WERI-Rb-1 (cell line): ENCODE data around the gene TBC1D22B.
"Not testable (repeated sequence)": the region's sequence is repeated elsewhere in the genome, so short reads cannot be mapped to it uniquely, and the experiment has no call there.

Experiments used
- DNase-seq: peaks from one replicate; pipeline ENCODE4 v3.0.0-alpha.2; 2020
- H3K27ac ChIP-seq: fragments of 250-450 bp; sonication (Bioruptor Pico); 2 replicates; pipeline ENCODE4 v1.5.1; 2020; ENCODE audit warnings: mild to moderate bottlenecking, moderate library complexity
- H3K27me3 ChIP-seq: fragments of 250-450 bp; sonication (Bioruptor Pico); 2 replicates; pipeline ENCODE4 v1.5.1; 2021; ENCODE audit warnings: mild to moderate bottlenecking, low read depth, moderate library complexity; ENCODE audit not compliant: insufficient read depth, severe bottlenecking
- H3K36me3 ChIP-seq: fragments of 250-450 bp; sonication (Bioruptor Pico); 2 replicates; pipeline ENCODE4 v1.5.1; 2020; ENCODE audit warnings: mild to moderate bottlenecking, moderate library complexity
- H3K4me3 ChIP-seq: 2 replicates; pipeline ENCODE4 v1.5.1; 2011; ENCODE audit warnings: low read depth, mild to moderate bottlenecking, control low read depth, low read length
- H3K9me3 ChIP-seq: fragments of 250-450 bp; sonication (Bioruptor Pico); 2 replicates; pipeline ENCODE4 v1.5.1; 2021; ENCODE audit warnings: mild to moderate bottlenecking, moderate library complexity; ENCODE audit not compliant: severe bottlenecking
- TF ChIP-seq, protein P1 (sequence below): IDR thresholded peaks from 2 replicates; pipeline ENCODE4 v1.5.1; 2011; ENCODE audit warnings: low read depth, mild to moderate bottlenecking, control low read depth, inconsistent platforms, low read length

TBC1D22B gene

DNA sequence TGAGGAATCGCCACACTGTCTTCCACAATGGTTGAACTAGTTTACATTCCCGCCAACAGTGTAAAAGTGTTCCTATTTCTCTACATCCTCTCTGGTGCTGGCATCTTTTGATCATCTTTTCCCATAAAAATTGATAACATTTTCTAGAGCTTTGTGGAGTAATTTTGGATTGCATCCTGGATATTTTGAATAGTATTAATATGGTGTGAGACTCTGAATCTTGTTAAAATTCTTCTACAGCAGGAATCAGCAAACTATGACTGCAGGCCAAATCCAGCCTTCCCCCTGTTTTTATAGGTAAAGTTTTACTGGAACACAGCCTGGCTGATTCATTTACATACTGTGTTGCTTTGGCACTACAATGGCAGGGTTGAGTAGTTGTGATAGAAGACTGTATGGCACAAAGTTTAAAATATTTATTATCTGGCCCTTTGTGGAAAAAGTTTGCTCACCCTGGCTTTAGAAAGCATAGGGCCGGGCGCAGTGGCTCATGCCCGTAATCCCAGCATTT is 81.2 kb downstream of the TBC1D22B start:
- DNase-seq, result no peak
- TF ChIP-seq, protein P1, sequence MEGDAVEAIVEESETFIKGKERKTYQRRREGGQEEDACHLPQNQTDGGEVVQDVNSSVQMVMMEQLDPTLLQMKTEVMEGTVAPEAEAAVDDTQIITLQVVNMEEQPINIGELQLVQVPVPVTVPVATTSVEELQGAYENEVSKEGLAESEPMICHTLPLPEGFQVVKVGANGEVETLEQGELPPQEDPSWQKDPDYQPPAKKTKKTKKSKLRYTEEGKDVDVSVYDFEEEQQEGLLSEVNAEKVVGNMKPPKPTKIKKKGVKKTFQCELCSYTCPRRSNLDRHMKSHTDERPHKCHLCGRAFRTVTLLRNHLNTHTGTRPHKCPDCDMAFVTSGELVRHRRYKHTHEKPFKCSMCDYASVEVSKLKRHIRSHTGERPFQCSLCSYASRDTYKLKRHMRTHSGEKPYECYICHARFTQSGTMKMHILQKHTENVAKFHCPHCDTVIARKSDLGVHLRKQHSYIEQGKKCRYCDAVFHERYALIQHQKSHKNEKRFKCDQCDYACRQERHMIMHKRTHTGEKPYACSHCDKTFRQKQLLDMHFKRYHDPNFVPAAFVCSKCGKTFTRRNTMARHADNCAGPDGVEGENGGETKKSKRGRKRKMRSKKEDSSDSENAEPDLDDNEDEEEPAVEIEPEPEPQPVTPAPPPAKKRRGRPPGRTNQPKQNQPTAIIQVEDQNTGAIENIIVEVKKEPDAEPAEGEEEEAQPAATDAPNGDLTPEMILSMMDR, result no peak

DNA sequence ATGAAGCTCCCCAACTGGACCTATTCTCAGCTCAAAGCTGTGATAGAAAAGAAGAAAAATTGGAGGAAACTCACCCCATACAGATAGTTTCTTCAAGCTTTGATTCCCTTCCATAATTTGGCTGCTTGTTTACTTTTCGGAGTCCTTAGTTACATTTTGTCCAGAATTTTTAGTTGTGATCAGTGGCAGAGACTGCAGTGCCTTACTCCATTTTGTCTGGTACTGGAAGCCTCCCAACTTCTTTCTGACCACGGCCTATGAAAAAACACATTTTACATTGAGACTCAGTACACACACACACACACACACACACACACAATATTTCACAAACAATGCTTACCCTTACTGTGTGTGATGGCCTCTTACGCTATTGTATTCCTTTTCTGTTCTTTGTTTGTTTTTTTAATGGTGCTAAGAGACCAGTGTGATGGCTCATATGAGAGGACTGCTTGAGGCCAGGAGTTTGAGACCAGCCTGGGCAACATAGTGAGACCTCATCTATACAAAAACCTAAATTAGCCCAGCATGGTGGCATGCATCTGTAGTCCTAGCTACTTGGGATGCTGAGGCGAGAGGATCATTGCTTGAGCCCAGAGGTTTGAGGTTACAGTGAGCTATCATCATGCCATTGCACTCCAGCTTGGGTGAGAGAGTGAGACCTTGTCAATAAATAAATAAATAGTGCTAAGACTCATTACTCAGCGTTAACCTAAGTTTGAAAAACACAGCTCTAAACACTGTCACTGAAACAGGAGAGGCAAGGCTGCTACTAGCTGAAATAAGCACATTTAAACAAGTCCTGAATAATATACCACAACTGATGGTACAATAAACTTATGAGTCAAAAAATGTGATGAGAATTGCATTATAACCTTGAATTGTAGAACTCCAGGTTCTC is 82.4 kb downstream of the TBC1D22B start:
- Histone ChIP-seq H3K4me3 (no peak overlapping the region), H3K27ac (no peak overlapping the region), H3K9me3 (no peaks in the 10 kb centered on the region), H3K36me3 (no peaks in the 10 kb centered on the region), H3K27me3 (no peaks in the 10 kb centered on the region)
- DNase-seq, result no peak
- TF ChIP-seq, protein P1, result no peak

More for the DNA sequence above, 81.2 kb downstream of the TBC1D22B start:
- no peaks in the 10 kb centered on the region for H3K9me3 ChIP-seq
- no peak overlapping the region for H3K4me3 ChIP-seq
- H3K27ac ChIP-seq, result no peak overlapping the region
- H3K27me3 ChIP-seq, result no peaks in the 10 kb centered on the region
- H3K36me3 ChIP-seq, result no peaks in the 10 kb centered on the region

DNA sequence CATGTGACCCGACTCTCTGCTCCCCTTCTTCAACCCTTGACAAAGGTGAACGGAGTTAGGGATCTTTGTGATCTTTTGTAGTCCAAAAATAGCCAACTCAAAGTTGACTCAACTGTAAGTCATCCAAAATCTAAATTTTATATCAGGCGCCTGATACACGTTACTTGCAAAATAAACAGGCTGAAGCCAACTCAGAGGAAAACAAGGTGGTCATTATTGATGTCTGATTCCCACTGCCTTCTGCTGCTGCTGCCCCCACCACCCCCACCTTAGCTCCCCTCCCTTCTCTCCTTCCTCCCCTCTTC is 83.0 kb downstream of the TBC1D22B start:
- DNase-seq, result no peak
- H3K27ac ChIP-seq, result no peak overlapping the region
- TF ChIP-seq, protein P1, result no peak

DNA sequence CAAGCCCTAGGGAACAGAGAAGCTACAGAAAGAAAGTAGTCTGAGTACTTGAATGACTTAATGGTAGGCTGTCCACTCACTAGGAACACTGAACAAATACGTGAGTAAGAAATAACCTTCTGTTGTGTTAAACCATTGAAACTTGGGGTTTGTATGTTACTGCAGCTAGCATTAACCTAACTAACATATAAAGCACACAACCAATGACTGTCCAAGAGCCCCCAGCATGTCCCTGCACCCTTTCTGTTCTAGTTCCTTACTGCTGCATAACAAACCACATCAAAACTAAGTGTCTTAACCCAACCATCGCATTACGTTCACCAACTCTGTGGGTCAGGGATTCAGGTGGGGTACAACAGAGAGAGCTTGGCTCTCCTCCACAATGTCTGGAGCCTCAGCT is 85.7 kb downstream of the TBC1D22B start:
- TF ChIP-seq, protein P1, result no peak
- H3K36me3 ChIP-seq, result no peaks in the 10 kb centered on the region
- peaks cover 4% of the 10 kb centered on the region for H3K9me3 ChIP-seq
- H3K27ac ChIP-seq, result no peak overlapping the region
- DNase-seq, result no peak
- no peak overlapping the region for H3K4me3 ChIP-seq
- no peaks in the 10 kb centered on the region for H3K27me3 ChIP-seq

More for the DNA sequence above, 83.0 kb downstream of the TBC1D22B start:
- H3K9me3 ChIP-seq, result no peaks in the 10 kb centered on the region
- H3K36me3 ChIP-seq, result no peaks in the 10 kb centered on the region
- no peaks in the 10 kb centered on the region for H3K27me3 ChIP-seq
- H3K4me3 ChIP-seq, result no peak overlapping the region

DNA sequence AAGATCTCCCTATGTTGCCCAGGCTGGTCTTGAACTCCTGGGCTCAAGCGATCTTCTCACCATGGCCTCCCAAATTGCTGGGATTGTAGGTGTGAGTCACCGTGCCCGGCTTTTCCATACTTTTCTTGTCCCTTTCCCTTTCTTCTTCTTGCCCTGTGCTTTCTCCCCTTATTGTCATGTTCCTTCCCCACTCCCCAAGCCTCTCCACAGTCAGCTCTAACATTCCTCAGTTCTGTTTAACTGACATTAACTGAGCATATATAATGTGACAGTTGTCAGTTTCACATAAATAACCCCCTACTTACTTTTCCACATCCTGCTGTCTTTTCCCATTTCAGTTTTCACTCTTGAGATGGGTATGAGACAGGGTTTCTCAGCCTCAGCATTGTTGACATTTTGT is 86.7 kb downstream of the TBC1D22B start:
- H3K27ac ChIP-seq, result no peak overlapping the region
- no peak for DNase-seq
- no peak overlapping the region for H3K4me3 ChIP-seq
- TF ChIP-seq, protein P1, result no peak
- peaks cover 4% of the 10 kb centered on the region for H3K9me3 ChIP-seq
- H3K27me3 ChIP-seq, result no peaks in the 10 kb centered on the region
- no peaks in the 10 kb centered on the region for H3K36me3 ChIP-seq

DNA sequence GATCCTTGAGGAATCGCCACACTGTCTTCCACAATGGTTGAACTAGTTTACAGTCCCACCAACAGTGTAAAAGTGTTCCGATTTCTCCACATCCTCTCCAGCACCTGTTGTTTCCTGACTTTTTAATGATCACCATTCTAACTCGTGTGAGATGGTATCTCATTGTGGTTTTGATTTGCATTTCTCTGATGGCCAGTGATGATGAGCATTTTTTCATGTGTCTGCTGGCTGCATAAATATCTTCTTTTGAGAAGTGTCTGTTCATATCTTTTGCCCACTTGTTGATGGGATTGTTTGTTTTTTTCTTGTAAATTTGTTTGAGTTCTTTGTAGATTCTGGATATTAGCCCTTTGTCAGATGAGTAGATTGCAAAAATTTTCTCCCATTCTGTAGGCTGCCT is 88.2 kb downstream of the TBC1D22B start:
- DNase-seq, H3K36me3 ChIP-seq, H3K4me3 ChIP-seq, H3K27ac ChIP-seq, H3K9me3 ChIP-seq, H3K27me3 ChIP-seq: not testable (repeated sequence)
